Measurements from ENCODE around the gene HGFAC. TPM values are rescaled to one million over a fixed set of nuclear protein-coding genes. Genes with fewer than 3 reads are reported as not detected.

The HGFAC gene
- total and polyA plus RNA-seq, 8 donors: 0.50 to 3.4 (median 1.2) TPM; not detected in 5

DNA sequence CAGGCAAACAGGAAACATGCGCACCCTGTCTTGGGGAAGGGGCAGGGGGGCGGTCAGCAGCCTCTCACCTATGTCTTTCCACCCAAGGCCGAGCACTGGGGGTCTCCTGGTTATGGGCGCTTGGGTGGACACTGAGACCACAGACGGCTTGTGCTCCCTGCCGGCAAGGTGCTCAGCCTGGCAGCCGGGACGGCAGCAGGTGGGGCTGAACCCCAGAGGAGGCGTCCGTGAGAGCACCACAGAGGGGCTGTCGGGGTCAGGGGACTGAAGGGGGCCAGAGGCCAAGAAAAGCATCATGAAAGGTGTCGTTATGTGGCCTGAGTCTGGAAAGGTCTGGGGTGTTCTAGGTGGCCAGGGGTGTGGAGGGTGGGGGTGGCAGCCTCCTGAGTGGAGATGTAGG lies 40.9 kb downstream of the HGFAC start:
- H3K9me3 ChIP-seq: no peaks in the 10 kb centered on the region
- peak overlapping the region in 3 of 5 donors; percentile 45 to 81 (median 77) for H3K27ac ChIP-seq
- TF ChIP-seq EP300 (IDR thresholded peaks at IDR 0.05) (no peak), POLR2AphosphoS5 (IDR thresholded peaks at IDR 0.05) (no peak), POLR2A (IDR thresholded peaks at IDR 0.05) (no peak)
- TF ChIP-seq, protein P1, sequence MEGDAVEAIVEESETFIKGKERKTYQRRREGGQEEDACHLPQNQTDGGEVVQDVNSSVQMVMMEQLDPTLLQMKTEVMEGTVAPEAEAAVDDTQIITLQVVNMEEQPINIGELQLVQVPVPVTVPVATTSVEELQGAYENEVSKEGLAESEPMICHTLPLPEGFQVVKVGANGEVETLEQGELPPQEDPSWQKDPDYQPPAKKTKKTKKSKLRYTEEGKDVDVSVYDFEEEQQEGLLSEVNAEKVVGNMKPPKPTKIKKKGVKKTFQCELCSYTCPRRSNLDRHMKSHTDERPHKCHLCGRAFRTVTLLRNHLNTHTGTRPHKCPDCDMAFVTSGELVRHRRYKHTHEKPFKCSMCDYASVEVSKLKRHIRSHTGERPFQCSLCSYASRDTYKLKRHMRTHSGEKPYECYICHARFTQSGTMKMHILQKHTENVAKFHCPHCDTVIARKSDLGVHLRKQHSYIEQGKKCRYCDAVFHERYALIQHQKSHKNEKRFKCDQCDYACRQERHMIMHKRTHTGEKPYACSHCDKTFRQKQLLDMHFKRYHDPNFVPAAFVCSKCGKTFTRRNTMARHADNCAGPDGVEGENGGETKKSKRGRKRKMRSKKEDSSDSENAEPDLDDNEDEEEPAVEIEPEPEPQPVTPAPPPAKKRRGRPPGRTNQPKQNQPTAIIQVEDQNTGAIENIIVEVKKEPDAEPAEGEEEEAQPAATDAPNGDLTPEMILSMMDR (IDR thresholded peaks at IDR 0.05): no peak
- no peak overlapping the region for H3K4me3 ChIP-seq
- H3K27me3 ChIP-seq: peaks cover 0 to 75% (median 21%) of the 10 kb centered on the region in 3 donors
- no peak for DNase-seq
- intact Hi-C loops (cut with DNase I; ENCODE audit: low total_unique reads): no loop called here
- no peaks in the 10 kb centered on the region for H3K36me3 ChIP-seq
- 90 to 97% (median 92%) methylated on average over 11 to 12 of the region's 12 CpGs for WGBS, 5 donors
- H3K4me1 ChIP-seq: peaks cover 39 to 59% (median 55%) of the 10 kb centered on the region in 4 donors

DNA sequence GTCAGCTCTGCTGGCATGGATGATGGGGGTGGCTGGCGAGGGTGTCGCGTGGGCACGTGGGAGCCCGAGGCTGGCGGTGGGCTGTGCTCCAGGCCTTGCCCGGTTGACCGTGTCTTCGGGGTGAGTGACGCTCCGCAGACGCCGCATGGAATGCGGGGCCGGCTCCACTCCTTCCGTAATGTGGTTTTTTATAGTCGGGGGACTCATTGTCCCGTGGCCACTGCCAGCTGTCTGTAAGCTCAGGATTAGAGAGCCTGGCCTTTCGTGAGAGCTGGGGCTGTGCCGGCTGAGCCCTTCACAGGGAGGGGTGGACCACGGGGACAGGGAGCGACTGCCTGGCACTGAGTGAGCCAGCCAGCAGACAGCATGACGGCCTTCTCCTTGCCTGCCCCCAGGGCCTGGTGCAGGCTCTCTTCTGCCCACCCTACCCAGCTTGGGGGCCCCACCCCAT lies 41.7 kb downstream of the HGFAC start:
- peak; percentile 33 to 71 (median 67) for TF ChIP-seq POLR2AphosphoS5 (IDR thresholded peaks at IDR 0.05)
- TF ChIP-seq POLR2A (IDR thresholded peaks at IDR 0.05): no peak
- TF ChIP-seq, protein P1 (IDR thresholded peaks at IDR 0.05): no peak
- peak; percentile 93 for TF ChIP-seq EP300 (IDR thresholded peaks at IDR 0.05)
- H3K9me3 ChIP-seq: no peaks in the 10 kb centered on the region

DNA sequence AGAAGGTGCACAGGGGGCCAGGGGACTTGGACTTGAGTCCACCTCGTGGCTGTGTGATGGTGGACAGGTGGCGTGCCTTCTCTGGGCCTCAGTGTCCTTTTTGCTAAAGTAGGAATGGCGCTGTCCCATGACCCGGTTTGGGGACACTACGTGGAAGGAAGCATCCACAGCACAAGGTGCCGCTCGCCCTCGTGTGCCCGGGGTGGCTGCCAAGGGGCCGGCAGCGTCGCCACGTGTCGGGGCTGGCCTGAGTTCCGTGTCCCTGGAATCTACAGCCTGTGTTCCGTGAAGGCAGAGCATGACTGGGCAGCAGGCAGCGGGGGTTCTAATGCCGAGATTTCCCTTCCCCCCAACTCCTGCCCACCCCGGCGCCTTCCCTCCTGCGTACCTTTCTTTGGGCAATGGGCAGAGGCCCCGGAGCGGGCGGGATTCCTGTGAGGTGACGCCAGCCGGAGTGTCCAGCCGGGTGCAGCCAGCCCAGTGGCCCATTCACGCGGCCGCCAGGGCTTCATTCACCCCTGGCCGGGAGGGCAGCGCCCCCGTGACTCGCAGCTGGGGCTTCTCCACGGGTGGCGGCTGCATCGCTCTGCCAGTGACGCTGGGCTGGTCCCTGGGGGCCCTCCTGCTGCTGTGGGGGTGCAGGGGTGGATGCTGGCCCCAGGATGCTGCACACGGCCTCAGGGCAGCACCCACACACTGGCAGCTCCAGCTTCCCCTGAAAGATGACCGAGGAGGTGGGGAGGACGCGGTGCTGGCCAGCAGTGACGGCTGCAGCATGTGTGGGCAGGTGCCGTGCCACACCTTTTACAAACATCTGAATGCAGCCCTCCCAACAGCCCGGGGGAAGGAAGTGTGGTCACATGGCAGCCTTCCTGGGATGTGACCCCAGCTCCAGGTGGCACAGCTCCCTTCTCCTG lies 42.5 kb downstream of the HGFAC start:
- Histone ChIP-seq H3K27ac (peak overlapping the region; percentile 50 to 81 (median 75)), H3K27me3 (peaks cover 0 to 79% (median 21%) of the 10 kb centered on the region in 3 donors), H3K4me3 (peak overlapping the region in 2 of 4 donors; percentile 11 to 37), H3K36me3 (no peaks in the 10 kb centered on the region), H3K9me3 (no peaks in the 10 kb centered on the region), H3K4me1 (peaks cover 39 to 59% (median 55%) of the 10 kb centered on the region in 4 donors)
- peak; percentile 81 to 93 for DNase-seq
- WGBS, 5 donors: 20 to 46% (median 33%) methylated on average over 25 to 45 of the region's 45 CpGs; no CpG with 5 or more reads in 1 of the 5 donors
- intact Hi-C loops (cut with DNase I; ENCODE audit: low total_unique reads): no loop called here
- peak in 2 of 3 donors; percentile 27 to 56 for TF ChIP-seq POLR2AphosphoS5 (IDR thresholded peaks at IDR 0.05)
- TF ChIP-seq, protein P1 (IDR thresholded peaks at IDR 0.05): no peak

More for the DNA sequence above, 41.7 kb downstream of the HGFAC start:
- Histone ChIP-seq H3K27me3 (peaks cover 0 to 73% (median 21%) of the 10 kb centered on the region in 3 donors), H3K27ac (peak overlapping the region in 3 of 5 donors; percentile 75 to 81 (median 77)), H3K4me1 (peaks cover 39 to 59% (median 55%) of the 10 kb centered on the region in 4 donors), H3K36me3 (no peaks in the 10 kb centered on the region), H3K4me3 (no peak overlapping the region)
- intact Hi-C loops (cut with DNase I; ENCODE audit: low total_unique reads): no loop called here
- peak in 1 of 2 donors; percentile 55 for DNase-seq
- WGBS, 5 donors: 67 to 78% (median 71%) methylated on average over 21 to 23 of the region's 23 CpGs; no CpG with 5 or more reads in 1 of the 5 donors

DNA sequence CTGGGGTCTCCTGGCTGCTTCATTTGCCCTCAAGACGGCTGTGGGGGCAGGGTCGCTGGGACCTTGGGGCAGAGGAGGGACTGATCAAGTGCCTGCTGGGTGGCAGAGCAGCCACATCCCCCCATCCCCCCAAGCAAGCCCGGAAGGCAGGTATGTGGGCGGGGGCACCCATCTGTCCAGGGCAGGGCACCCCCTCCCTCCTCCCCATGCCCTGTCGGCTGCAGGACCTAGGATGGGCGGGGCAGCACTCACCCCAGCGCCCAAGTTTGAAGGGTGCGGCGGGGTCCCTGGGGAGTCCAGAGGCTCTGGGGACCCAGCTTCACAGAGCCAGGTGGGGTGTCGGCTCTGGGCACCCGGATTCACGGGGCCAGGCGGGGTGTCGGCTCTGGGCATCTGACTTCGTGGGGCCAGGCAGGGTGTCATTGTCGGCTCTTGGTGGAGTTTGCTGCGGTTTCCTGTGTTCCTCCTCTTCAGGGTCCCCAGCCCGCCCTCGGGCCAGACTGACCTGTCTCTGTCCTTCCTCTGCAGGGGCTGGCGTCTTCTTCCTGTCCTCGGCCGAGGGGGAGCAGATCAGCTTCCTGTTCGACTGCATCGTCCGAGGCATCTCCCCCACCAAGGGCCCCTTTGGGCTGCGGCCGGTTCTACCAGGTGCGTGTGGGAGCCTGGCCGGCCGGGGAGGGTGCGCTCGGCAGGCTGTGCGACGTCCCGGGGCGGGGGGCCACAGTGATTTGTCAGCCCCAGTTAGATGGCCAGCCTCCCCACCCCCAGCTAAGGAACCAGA lies 43.4 kb downstream of the HGFAC start:
- Histone ChIP-seq H3K4me1 (peaks cover 39 to 57% (median 54%) of the 10 kb centered on the region in 4 donors), H3K27me3 (peaks cover 0 to 84% (median 21%) of the 10 kb centered on the region in 3 donors), H3K27ac (peak overlapping the region in 4 of 5 donors; percentile 66 to 81 (median 76)), H3K36me3 (no peaks in the 10 kb centered on the region), H3K9me3 (no peaks in the 10 kb centered on the region), H3K4me3 (peak overlapping the region in 3 of 4 donors; percentile 11 to 37 (median 11))
- WGBS, 5 donors: 7 to 34% (median 10%) methylated on average over 17 to 36 of the region's 36 CpGs
- TF ChIP-seq, protein P1 (IDR thresholded peaks at IDR 0.05): no peak
- TF ChIP-seq POLR2A (IDR thresholded peaks at IDR 0.05): no peak
- TF ChIP-seq EP300 (IDR thresholded peaks at IDR 0.05): no peak
- no peak for TF ChIP-seq POLR2AphosphoS5 (IDR thresholded peaks at IDR 0.05)
- DNase-seq: peak in 1 of 2 donors; percentile 82
- intact Hi-C loops (cut with DNase I; ENCODE audit: low total_unique reads): no loop called here
